HepG2 (cell line): ENCODE results near the gene STEAP2. TPM values are rescaled to one million over a fixed set of nuclear protein-coding genes. Genes with fewer than 3 reads are reported as not detected.

Source experiments
- ATAC-seq: fragments of 200-7000 bp; cut with Tn5 transposase; 3 replicates; pipeline ENCODE4 v1.9.1; 2020; ENCODE audit warnings: mild to moderate bottlenecking, moderate library complexity
- BruUV-seq: library from RNA; stranded (reverse); fragments of 400-500 nt; replicated peaks from 2 replicates; lab custom pipeline; 2021; lab: Mats Ljungman, UMichigan
- CTCF ChIA-PET: fragments of 300-600 bp; formaldehyde crosslinking; extraction: SDS; loops from one replicate; lab custom pipeline; 2021; ENCODE audit warnings: low total read pairs, inconsistent platforms, low intra/inter-chr PET ratio; lab: Yijun Ruan, JAX
- POLR2A ChIA-PET: fragments of 350-600 bp; sonication (Branson Sonifier 250); formaldehyde crosslinking; loops from one replicate; lab custom pipeline; 2020; ENCODE audit warnings: antibody characterized with exemption, inconsistent platforms; lab: Yijun Ruan, JAX
- DNase-seq: peaks from one replicate; pipeline ENCODE4 v3.0.0-alpha.2; 2015; ENCODE audit warnings: low spot score
- FAIRE-seq: peaks from 3 replicates; lab custom pipeline; 2011; peaks lifted over from hg19 to GRCh38; lab: Jason Lieb, UNC
- H2AFZ ChIP-seq: one replicate; pipeline ENCODE4 v1.6.1; 2011; ENCODE audit warnings: low read length, inconsistent platforms
- H3K27ac ChIP-seq: fragments of 300-600 bp; 3 replicates; pipeline ENCODE4 v1.8.0; 2011; ENCODE audit warnings: mixed run types, mild to moderate bottlenecking, mixed read lengths, low read length, inconsistent platforms; ENCODE audit not compliant: insufficient read depth; ENCODE audit errors: extremely low read length
- H3K27me3 ChIP-seq, 2 experiments: fragments of 200-600 bp in 1 of 2; 2 replicates in 1 of 2; 3 replicates in 1 of 2; pipeline versions ENCODE4 v1.6.0 to v1.8.0; 2011; ENCODE audit warnings: low read length in 2 of 2, mild to moderate bottlenecking in 2 of 2, moderate library complexity in 2 of 2, inconsistent platforms in 1 of 2; ENCODE audit not compliant: insufficient read depth in 2 of 2, control insufficient read depth in 1 of 2
- H3K36me3 ChIP-seq, 2 experiments: fragments of 200-600 bp in 1 of 2; replicated peaks in 1 of 2; 2 replicates in 1 of 2; 3 replicates in 1 of 2; pipeline versions ENCODE4 v1.5.1 to v1.8.0; 2011; ENCODE audit warnings: low read length in 2 of 2, inconsistent platforms in 1 of 2; ENCODE audit not compliant: insufficient read depth in 2 of 2, control insufficient read depth in 1 of 2
- H3K4me1 ChIP-seq: 2 replicates; pipeline ENCODE4 v1.5.1; 2012; ENCODE audit warnings: low read length, inconsistent platforms; ENCODE audit not compliant: insufficient read depth
- H3K4me2 ChIP-seq: 2 replicates; pipeline ENCODE4 v1.6.0; 2011; ENCODE audit warnings: low read depth, low read length, inconsistent platforms
- H3K4me3 ChIP-seq, 3 experiments: fragments of 200-600 bp in 1 of 3; sonication (generic), shearing (Covaris generic) in 1 of 3; replicated peaks in 1 of 3; 2 replicates each; pipeline ENCODE4 v1.5.1; 2011 to 2016; ENCODE audit warnings: low read length in 3 of 3, inconsistent platforms in 2 of 3, low read depth in 2 of 3, mild to moderate bottlenecking in 2 of 3, control low read depth in 1 of 3, mixed read lengths in 1 of 3; ENCODE audit not compliant: insufficient read depth in 1 of 3
- H3K79me2 ChIP-seq: one replicate; pipeline ENCODE4 v1.6.1; 2011; ENCODE audit warnings: low read length, inconsistent platforms; ENCODE audit not compliant: insufficient read depth
- H3K9ac ChIP-seq: 2 replicates; pipeline ENCODE4 v1.6.0; 2011; ENCODE audit warnings: mild to moderate bottlenecking, low read depth, low read length, inconsistent platforms; ENCODE audit not compliant: insufficient read depth
- H3K9me3 ChIP-seq: 2 replicates; pipeline ENCODE4 v1.5.1; 2012; ENCODE audit warnings: mild to moderate bottlenecking, low read length
- H4K20me1 ChIP-seq: 2 replicates; pipeline ENCODE4 v1.6.0; 2011; ENCODE audit warnings: inconsistent platforms, mild to moderate bottlenecking, low read length, moderate library complexity; ENCODE audit not compliant: insufficient read depth
- ADNP ChIP-seq: sonication (generic); formaldehyde crosslinking; IDR thresholded peaks from 2 replicates; pipeline ENCODE4 v1.4.0; 2020; ENCODE audit warnings: missing genetic modification reagents
- ARNT ChIP-seq: fragments of 450-650 bp; IDR thresholded peaks from 2 replicates; pipeline ENCODE4 v1.6.1; 2017
- BATF2 ChIP-seq: sonication (generic); formaldehyde crosslinking; IDR thresholded peaks from 2 replicates; pipeline ENCODE4 v1.8.0; 2022; ENCODE audit warnings: mild to moderate bottlenecking, missing genetic modification reagents, moderate library complexity
- FOXK2 ChIP-seq: fragments of 450-650 bp; IDR thresholded peaks from 2 replicates; pipeline ENCODE4 v1.6.1; 2016
- HIVEP1 ChIP-seq: sonication (generic); formaldehyde crosslinking; IDR thresholded peaks from 2 replicates; pipeline ENCODE4 v1.4.0; 2020; ENCODE audit warnings: mild to moderate bottlenecking, missing genetic modification reagents
- MIER3 ChIP-seq: IDR thresholded peaks from 2 replicates; pipeline ENCODE4 v1.6.1; 2016; ENCODE audit warnings: missing compliant biosample characterization, borderline replicate concordance
- ZBTB10 ChIP-seq: sonication (generic); formaldehyde crosslinking; IDR thresholded peaks from 2 replicates; pipeline ENCODE4 v1.4.0; 2020; ENCODE audit warnings: missing genetic modification reagents, borderline replicate concordance
- ZFP36L2 ChIP-seq: sonication (generic); formaldehyde crosslinking; IDR thresholded peaks from 2 replicates; pipeline ENCODE4 v1.4.0; 2020; ENCODE audit warnings: missing genetic modification reagents
- ZNF274 ChIP-seq: sonication (generic); formaldehyde crosslinking; IDR thresholded peaks from 2 replicates; pipeline ENCODE4 v1.5.1; 2020; ENCODE audit warnings: mild to moderate bottlenecking, missing genetic modification reagents
- ZNF275 ChIP-seq: sonication (generic); formaldehyde crosslinking; IDR thresholded peaks from 2 replicates; pipeline ENCODE4 v1.8.0; 2022; ENCODE audit warnings: missing genetic modification reagents, mild to moderate bottlenecking, inconsistent platforms, borderline replicate concordance
- ZNF547 ChIP-seq: sonication (generic); formaldehyde crosslinking; IDR thresholded peaks from 2 replicates; pipeline ENCODE4 v1.5.1; 2020; ENCODE audit warnings: mild to moderate bottlenecking, missing genetic modification reagents
- ZNF570 ChIP-seq: sonication (generic); formaldehyde crosslinking; IDR thresholded peaks from 2 replicates; pipeline ENCODE4 v1.4.0; 2020; ENCODE audit warnings: mild to moderate bottlenecking, missing genetic modification reagents, borderline replicate concordance
- ZNF639 ChIP-seq: conservative IDR thresholded peaks from 2 replicates; pipeline ENCODE4 v1.6.1; 2018; ENCODE audit warnings: missing genetic modification reagents
- WGBS: methylation state at CpG from one replicate; pipeline ENCODE4 v1.1.6; 2017; ENCODE audit warnings: low lambda C conversion rate; 5-methylcytosine and 5-hydroxymethylcytosine counted together
- in situ Hi-C: cut with HindIII; loops from 2 replicates; pipeline ENCODE4 v1.10.0; 2017; ENCODE audit warnings: low pct_unique_long_range_greater_than_20kb; ENCODE audit not compliant: extremely low pct_ligation_motif_present
- intact Hi-C: fragments of 100-400 bp; cut with micrococcal nuclease; formaldehyde crosslinking; loops from one replicate; pipeline ENCODE4 v1.10.0; 2022; ENCODE audit not compliant: unreplicated experiment
- polyA plus RNA-seq, 8 experiments: library from polyadenylated mRNA; depleted of rRNA in 3 of 8; stranded (reverse) in 7 of 8; unstranded in 1 of 8; fragments of >200 nt; fragmentation: Illumina TruSeq in 4 of 8; extraction: Trizol in 4 of 8; gene quantifications; 2 replicates each; pipeline versions ENCODE4 v1.2.1 to v1.2.3, GENCODE V29; 2011 to 2016; ENCODE audit warnings: low read depth in 4 of 8, missing spikeins in 1 of 8, mixed read lengths in 1 of 8; ENCODE audit not compliant: insufficient read depth in 1 of 8
- total RNA-seq, 5 experiments: library from RNA; depleted of rRNA; stranded (reverse); fragments of >200 nt; fragmentation: Illumina TruSeq; extraction: Trizol; gene quantifications; 2 replicates each; pipeline ENCODE4 v1.2.3, GENCODE V29; 2016; ENCODE audit warnings: low read depth in 1 of 5

STEAP2 gene
- total and polyA plus RNA-seq, 2 of the 13 experiments (the other 11 are each of a cell fraction or from before 2014, with no cell fraction given): 4.3 to 4.4 TPM

- Histone ChIP-seq H3K4me2 (no peak overlapping the region), H3K79me2 (peaks cover 2% of the 10 kb centered on the region), H3K4me1 (peaks cover 12% of the 10 kb centered on the region), H3K4me3 (no peak overlapping the region), H2AFZ (no peak overlapping the region), H4K20me1 (no peaks in the 10 kb centered on the region; the same call in 1 of the 2 replicates), H3K27me3 (no peaks in the 10 kb centered on the region), H3K36me3 (no peaks in the 10 kb centered on the region), H3K27ac (no peak overlapping the region), H3K9me3 (no peaks in the 10 kb centered on the region), H3K9ac (no peak overlapping the region)
- no peak for DNase-seq
- ChIA-PET POLR2A (no interaction called here), CTCF (no interaction called here)
- no peak for FAIRE-seq
- 68% methylated on average over 3 of the region's 3 CpGs for whole genome bisulfite sequencing
- ATAC-seq: no peak
- TF ChIP-seq ZNF274 (CRISPR knock-in tag): no peak
- TF ChIP-seq ZNF639 (CRISPR knock-in tag): no peak
- TF ChIP-seq ZNF570 (CRISPR knock-in tag): no peak
- TF ChIP-seq BATF2 (CRISPR knock-in tag): no peak
- no peak for TF ChIP-seq HIVEP1 (CRISPR knock-in tag)
- TF ChIP-seq ZNF275 (CRISPR knock-in tag): no peak
- TF ChIP-seq ZFP36L2 (CRISPR knock-in tag): no peak
- TF ChIP-seq ARNT: no peak
- no peak for TF ChIP-seq ZNF547 (CRISPR knock-in tag)
- TF ChIP-seq ZBTB10 (CRISPR knock-in tag): no peak
- no peak for TF ChIP-seq FOXK2
- no peak for TF ChIP-seq ADNP (CRISPR knock-in tag)
- TF ChIP-seq MIER3 (CRISPR knock-in tag): no peak
- intact Hi-C loops (no loop called here), in situ Hi-C loops (no loop called here)
- BruUV-seq: no TSS peak
Observed at GRCh38 chr7:90250601-90251303, 39.2 kb downstream of the STEAP2 start.
